Stimulated activated CD8-positive, alpha-beta memory T cell treated with anti-CD3 and anti-CD28 coated beads, Interleukin-2, amount 100 ng/mL, for 1 hour (primary cell): Measurements from ENCODE around the gene SULT1A1.
"Not testable (repeated sequence)": the region's sequence is repeated elsewhere in the genome, so short reads cannot be mapped to it uniquely, and the experiment has no call there.

Experiments used
- DNase-seq, 2 donors: peaks; one replicate each; pipeline ENCODE4 v3.0.0-alpha.2; 2020; ENCODE audit warnings: low read depth in 2 of 2

Gene SULT1A1

DNA sequence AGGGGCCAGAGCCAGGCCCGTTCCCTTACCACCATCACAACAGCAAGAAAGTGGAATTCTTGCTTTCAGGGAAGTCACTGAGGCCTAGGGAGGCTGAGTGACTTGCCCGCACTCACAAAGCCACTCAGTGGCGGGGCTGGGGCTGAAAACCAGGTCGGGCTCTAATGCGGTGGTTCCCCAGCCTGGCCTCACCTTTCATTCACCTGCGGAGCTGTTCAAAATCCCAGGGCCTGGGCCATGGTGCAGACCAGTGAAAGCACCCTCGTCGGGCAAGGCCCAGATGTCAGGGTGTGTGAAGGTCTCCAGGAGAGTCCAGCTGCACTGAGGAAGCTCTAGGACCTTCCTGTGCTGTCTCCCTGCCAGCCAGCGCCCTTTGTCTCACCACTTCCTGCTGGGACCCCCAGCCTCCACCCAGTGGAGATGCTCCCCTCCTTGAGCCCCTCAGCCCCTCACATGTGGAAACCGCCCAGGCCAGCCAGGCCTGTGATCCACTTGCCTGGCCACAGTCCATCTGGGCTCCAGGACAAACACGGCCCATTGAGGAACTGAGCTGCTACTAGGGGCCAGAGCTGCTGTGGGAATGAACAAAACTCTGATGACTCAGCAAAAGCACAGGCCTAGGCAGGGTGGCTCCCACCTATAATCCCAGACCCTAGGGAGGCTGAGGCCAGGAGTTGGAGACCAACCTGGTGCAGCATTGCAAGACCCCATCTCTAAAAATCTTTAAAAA is 812 bp downstream of the SULT1A1 start:
- not testable (repeated sequence) for DNase-seq

DNA sequence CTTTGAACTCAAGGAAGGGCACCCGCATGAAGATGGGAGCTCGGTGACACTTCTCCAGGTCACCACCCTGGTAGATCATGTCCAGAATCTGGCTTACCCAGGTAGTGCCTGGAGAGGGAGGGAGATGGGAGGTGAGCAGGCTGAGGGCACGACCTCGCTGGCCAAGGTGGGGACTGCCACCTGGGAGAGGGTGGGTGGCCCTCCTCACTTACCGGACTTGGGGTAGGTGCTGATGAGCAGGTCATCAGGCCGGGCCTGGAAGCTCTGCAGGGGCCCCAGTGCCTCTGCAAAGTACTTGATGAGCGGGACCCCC is 1.4 kb downstream of the SULT1A1 start:
- not testable (repeated sequence) for DNase-seq

DNA sequence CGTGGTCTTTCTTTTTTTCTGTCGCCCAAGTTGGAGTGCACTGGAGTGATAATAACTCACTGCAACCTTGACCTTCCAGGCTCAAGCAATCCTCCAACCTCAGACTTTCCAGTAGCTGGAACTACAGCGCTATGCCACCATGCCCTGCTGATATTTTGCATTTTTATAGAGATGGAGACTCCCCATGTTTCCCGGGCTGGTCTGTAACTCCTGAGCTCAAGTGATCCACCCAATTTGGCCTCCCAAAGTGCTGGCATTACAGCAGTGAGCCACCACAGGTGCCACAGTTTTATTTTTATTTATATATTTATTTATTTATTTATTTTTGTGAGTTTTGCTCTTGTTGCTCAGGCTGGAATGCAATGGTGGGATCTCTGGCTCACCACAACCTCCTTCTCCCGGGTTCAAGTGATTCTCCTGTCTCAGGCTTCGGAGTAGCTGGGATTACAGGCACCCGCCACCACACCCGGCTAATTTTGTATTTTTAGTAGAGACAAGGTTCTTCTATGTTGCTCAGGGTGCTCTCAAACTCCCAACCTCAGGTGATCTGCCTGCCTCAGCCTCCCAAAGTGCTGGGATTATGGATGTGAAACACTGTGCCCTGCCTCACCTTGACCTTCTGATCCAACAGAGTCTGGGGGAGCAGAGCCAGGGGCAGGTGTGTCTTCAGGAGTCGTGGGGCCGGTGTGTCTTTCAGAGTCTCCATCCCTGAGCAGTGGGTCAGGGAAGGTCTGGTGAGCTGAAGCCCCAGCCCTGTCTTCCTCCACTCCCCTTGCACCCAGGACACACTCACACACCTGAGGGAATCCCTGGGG is 2.0 kb downstream of the SULT1A1 start:
- not testable (repeated sequence) for DNase-seq

DNA sequence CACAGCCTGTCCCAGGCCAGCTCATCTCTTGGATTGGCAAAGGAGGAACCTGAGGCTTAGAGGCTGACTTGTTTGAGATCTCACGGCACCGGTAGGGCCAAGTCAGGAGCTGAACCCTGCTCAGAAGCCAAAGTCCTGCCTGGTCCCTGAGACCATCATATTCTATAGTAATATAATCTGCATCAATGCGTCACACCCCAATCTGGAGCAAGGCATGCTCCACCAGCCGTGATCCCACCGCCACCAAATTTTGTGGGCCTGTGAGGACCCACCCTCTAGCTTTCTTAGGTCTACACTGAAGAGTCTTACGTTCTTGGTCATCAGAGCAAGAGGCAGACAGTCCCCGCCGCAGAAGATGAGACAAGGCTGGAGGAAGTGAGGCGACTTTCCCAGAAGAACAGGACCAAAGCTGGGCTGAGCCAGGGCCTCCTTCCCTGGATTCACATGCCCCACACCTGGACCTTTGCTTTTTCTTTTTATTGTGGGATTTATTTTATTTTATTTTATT is 2.7 kb downstream of the SULT1A1 start:
- DNase-seq, result no peak

DNA sequence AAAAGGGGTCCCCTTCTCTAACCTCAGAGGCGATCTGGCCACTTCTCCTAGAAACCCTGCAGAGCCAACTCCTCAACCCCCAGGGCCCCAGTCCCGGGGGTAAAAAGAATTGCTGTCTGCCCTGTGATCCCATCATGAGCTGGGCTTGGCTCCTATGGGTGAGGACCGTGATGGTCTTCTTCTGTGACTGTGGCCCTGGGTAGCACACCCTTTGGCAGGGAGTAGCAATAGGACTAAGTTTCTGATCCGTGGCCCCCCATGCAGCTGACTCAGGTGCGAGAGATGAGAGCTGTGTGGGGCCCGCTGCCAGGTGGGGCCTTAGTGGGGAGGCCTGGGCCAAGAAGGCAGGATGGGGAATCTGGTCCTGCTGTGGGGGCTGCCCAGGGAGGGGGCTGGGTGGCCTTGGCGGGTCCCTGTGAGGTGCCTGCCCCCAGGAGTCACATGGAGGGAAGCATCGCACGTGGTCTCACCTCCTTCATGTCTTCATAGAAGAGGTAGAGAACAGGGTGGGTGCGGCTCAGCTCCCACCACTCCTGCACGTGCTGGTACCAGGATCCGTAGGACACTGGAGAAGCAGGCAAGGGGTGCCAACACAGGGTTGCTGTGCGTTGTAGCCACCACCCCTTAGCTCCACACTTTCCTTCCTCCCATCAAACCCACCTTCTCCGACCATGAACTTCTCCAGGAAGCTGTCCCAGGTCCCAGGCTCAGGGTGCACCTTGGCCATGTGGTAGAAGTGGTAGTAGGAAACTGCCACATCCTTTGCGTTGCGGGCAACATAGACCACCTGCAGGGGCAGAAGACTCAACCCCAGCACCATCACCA is 3.3 kb downstream of the SULT1A1 start:
- DNase-seq, result no peak

DNA sequence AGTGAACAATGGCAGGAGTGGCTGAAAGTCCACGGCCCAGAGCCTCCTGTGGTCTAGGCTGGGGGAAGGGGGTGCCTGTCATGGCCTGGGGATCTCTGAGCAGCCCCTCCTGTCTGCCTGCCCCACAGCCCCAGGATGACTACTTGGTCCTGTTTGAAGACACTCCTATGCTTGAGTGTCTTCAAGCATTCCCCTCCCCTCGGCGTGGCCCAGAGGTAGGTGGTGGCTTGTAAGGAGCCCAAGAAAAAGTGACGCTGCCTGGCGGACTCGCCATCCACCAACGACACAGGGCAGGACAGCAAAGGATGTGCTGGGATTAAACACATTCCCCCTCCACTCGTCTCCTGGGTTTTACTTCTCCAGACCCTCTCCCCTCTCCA is 5.7 kb downstream of the SULT1A1 start:
- no peak for DNase-seq

DNA sequence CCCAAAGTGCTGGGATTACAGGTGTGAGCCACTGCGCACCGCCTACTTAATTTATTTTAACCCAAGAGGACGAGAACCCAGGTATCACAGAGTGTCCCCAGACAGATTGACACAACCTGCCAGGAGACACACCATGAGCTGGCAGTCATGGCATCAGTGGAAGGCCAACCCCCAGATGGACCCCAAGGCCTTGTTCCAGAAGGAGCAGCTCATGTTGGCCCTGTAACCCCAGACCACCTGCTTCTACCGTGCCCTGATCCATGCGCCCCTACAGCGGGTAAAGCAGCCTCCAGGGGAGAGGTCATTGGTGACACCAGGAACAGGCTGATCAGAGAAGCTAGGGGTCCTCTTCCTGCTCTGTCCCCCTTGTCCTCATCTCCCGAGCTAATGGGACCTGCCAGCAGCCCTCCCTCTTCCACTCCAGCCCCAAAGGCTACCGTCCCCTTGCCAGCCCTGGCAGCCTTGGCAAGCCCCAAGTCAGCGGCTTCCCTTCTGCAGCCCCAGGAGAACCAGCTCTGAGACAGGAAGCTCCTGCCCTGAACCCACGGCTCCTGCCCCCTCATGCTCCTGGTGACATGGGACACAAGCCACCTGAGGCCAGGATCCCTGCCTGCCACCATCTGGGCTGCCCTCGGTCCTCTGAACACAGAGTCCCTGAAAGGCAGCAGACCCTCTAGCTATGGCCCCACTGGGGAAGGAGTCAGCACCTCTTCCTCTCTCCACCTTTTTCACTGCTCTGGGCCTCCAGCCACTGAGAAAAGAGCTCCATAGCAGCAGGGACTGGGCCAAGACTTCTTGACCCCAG is 6.3 kb downstream of the SULT1A1 start:
- DNase-seq, result no peak

DNA sequence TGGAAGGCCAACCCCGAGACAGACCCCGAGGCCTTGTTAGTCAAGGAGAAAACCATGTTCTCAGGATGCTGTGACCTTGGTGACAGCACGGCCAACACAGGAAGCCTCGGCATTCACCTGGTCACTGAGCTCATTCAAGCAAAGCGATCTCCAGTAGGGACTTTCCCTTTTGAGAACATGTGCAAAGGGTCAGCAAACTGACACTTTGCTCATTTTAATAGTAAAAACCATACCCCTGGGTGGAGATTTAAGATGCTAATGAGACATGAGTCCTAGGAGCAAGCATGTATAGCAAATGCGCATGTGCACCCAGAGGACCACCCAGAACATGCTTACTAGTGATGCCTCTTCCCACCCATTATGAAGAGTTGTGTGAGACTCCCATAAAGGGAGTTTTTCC is 7.3 kb downstream of the SULT1A1 start:
- DNase-seq, result no peak

DNA sequence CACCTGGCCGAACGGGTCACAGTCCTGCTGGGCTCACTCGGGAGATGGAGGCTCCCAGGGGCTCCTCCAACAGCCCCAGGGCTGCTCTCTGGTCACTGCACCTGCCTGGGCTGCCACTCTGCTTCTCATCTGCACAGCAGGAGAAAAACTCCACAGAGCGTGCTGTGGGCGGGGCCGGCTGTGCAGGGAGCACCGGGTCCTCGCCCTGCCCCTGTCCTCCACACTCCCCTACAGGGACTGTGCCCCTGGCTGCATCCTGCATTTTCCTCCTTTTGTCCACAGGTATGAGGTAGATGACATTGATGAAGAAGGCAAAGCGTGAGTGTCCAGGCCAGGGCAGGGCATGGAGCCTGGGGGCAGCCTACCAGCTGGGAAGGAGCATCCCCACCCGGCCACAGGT is 7.8 kb downstream of the SULT1A1 start:
- DNase-seq, result not testable (repeated sequence)

DNA sequence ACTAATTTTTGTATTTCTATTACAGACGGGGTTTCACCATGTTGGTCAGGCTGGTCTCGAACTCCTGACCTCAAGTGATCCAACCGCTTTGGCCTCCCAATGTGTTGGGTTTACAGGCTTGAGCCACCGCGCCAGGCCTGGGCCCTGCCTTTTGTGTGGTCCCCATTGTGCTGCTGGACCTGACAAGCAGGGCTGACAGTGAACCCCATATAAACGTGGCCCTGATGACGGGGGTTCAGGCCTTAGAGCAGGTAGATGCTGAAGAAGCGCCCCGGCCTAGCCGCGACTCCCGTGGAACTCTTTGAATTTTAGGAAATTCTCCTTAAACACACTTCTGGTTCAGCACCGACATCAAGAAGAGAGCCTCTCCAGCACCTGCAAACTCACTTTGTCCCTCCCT is 8.3 kb downstream of the SULT1A1 start:
- DNase-seq, result not testable (repeated sequence)

DNA sequence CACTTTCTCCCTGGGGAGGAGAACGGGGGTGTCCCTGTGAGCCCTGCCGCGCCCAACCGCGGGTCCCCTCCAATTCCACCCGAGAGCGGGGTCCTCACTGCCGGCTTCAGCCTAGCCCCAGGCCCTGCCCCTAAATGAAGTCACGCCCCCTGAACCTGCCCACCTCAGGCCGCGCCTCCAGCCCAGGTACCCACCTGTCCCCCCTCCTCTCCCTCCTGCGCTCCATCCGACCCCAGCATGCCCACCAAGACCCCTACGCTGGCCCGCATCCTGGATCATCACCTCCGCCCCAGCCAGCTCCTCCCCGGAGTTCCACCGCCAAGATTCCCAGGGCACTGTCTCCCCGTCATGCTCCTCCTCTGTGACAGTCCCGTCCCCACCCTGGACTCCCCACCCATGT is 8.9 kb downstream of the SULT1A1 start:
- not testable (repeated sequence) for DNase-seq

DNA sequence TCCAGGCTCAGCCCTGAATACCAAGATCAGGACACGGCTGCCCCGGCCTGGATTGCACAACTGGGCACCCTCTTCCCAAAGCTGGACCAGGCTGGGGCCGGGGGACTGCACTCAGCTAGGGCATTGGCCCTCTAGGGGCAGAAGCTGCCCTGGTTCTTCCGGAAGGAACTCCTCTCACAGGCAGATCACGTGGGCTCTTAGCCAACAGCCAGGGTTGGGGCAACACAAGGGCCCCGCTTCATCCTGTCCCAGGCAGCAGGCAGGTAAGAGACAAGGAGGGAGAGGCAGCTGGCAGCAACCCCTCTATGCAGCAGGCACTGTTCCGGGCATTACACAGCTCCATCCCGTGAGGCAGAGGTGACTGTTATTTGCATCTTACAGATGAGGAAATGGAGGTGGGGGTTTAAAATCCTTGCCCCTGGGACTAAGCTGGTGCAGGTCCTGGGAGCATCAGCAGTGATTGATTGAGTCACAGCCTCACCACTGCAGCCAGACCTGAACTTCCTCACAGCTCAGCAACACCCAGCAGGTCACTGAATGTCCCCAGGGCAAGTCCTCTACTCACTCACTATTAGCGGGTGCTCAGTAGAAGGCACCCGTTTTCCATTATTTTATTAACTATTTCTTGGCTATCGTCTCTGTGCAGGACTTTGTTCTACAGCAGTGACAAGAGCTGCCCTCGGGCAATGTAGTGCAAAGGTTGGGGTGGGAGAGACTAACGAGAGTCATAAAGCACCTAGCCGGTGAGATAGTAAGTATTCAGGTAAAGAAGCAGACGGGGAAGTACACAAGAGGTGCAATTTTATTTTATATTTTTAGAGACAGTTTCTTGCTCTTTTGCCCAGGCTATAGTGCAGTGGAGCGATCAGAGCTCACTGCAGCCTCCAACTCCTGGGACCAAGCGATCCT is 10.2 kb downstream of the SULT1A1 start:
- not testable (repeated sequence) for DNase-seq

DNA sequence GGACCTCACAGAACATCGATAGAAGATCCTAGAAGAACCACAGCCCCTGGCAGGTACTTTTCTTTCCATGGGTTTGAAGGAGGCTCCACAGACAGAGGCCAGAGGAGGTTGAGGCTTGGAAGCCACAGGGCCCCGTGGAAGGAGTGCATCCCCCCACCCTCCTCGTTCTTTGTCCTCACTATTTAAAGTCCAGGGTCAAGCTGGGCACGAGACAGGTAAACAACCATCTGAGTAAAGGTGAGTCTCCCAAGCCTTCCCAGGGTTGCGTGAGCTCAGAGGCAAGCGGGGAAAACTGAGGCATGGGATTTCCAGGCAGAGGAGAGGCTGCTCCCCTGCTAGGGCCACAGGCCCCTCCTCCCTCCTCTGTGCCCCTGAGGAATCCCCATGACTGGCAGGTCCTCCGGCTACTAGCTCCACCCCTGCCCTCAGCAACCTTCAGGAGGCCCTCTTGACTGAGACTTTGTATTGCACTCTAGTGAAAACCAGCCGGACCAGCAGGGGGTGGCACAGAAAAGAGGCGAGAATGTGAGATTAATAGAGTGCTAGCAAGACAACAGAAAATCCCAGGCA is 12.1 kb downstream of the SULT1A1 start:
- no peak for DNase-seq

DNA sequence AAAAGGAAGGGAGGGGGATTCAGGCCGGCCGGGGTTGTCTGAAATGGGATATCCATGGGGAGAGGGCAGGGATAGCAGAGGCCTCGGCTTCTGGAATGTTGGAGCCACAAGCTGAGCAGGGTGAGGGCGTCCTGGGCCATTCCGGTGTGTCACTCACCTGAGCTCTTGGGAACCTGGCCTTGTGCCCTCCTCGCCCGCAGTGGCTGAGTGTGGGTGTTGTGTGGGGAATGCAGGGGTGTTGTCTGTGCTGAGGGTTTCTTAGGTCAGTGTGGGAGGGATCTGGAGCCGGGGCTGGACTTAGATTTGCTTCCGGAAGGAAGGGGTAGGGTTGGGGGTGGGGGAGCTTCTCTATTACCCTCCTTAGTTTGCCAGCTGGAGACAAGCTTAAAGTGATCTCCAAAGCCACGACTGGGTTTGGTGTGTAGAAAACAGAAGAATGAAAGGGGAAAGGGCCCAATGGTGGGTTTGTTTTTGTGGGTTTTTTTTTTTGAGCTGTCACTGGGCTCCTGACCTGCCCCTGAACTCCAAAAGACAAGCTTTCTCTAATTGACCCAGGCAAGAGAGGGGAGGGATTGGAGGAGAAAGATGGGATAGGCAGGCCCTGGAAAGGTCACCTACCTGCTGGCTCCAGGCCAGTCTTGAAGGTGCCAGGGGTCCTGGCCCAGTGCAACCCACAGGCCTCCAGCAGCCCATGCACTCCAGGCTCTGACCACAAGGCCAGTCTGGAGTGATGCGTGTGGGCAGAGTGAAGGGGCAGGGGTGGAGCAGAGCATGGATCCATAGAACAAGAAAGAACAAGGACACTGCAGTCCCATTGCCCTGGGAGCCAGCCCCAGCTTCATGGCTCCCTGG is 12.8 kb downstream of the SULT1A1 start, which contains the start of gene SULT1A2:
Gene SULT1A2 (minus strand): TSS at position 211 of the 852 bp plus-strand sequence. CDS start 1,120 bp downstream, outside the sequence.
- no peak for DNase-seq

DNA sequence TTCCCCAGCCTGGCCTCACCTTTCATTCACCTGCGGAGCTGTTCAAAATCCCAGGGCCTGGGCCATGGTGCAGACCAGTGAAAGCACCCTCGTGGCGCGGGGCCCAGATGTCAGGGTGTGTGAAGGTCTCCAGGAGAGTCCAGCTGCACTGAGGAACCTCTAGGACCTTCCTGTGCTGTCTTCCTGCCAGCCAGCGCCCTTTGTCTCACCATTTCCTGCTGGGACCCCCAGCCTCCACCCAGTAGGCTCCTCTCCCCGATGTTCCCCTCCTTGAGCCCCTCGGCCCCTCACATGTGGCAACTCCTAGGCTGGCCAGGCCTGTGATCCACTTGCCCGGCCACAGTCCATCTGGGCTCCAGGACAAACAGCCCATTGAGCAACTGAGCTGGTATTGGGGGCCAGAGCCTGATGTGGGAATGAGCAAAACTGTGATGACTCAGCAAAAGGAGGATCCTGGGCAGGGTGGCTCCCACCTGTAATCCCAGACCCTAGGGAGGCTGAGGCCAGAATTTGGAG is 13.7 kb downstream of the SULT1A1 start:
- DNase-seq, result no peak

DNA sequence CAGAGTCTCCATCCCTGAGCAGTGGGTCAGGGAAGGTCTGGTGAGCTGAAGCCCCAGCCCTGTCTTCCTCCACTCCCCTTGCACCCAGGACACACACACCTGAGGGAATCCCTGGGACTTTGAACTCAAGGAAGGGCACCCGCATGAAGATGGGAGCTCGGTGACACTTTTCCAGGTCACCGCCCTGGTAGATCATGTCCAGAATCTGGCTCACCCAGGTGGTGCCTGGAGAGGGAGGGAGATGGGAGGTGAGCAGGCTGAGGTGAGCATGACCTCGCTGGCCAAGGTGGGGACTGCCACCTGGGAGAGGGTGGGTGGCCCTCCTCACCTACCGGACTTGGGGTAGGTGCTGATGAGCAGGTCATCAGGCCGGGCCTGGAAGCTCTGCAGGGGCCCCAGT is 14.4 kb downstream of the SULT1A1 start:
- DNase-seq, result not testable (repeated sequence)

DNA sequence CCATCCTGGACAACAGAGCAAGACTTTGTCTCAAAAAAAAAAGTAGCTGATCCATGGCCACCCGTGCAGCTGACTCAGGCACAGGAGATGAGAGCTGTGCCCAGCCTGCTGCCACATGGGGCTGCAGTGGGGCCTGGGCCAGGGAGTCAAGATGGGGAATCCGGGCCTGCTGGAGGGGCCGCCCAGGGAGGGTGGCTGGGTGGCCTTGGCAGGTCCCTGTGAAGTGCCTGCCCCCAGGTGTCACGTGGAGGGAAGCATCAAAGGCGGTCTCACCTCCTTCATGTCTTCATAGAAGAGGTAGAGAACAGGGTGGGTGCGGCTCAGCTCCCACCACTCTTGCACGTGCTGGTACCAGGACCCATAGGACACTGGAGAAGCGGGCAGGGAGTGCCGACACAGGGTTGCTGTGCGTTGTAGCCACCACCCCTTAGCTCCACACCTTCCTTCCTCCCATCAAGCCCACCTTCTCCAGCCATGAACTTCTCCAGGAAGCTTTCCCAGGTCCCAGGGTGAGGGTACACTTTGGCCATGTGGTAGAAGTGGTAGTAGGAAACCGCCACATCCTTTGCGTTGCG is 16.8 kb downstream of the SULT1A1 start:
- DNase-seq, result no peak

DNA sequence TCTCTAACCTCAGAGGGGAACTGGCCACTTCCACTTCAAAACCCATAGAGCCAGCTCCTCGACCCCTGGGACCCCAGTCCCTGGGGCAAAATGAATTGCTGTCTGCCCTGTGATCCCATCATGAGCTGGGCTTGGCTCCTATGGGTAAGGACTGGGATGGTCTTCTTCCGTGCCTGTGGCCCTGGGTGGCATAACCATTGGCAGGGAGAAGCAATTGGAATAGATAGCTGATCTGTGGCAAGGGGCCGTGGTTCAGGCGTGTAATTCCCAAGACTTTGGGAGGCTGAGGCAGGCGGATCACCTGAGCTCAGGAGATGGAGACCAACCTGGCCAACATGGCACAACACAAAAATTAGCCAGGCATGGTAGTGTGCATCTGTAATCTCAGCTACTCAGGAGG is 17.3 kb downstream of the SULT1A1 start:
- no peak for DNase-seq
